ENCODE measurements around the gene LTK.

DNA sequence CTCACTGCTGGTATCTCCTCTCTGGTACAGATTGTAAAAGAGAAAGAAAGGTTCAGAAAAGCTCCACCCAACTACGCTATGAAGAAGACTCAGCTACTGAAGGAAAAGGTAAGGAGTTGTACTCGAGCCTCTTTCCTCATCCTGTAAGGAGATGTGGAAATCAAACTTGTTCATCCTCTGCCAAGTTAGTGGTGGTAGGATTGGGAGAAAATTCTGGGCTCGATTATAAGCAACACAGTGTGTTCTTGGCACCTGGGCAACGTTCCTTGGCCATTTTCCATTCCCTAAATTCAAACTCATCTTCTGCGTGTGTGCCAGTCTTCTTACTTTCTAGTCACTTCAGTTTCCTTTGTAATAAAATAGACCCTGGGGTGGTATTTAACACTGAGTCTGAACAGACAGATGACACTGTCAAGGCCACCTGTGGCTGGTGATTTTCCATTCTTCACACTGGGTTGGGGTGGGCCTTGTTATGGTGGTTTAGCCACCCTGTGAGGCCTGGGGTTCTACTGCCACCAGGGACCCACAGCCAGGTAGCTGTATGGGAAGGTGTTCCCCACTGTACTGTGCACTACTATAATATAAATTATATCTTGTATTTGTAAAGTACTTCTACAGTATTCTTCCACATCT is 37.1 kb downstream of the LTK start:
- TF ChIP-seq, protein P1, sequence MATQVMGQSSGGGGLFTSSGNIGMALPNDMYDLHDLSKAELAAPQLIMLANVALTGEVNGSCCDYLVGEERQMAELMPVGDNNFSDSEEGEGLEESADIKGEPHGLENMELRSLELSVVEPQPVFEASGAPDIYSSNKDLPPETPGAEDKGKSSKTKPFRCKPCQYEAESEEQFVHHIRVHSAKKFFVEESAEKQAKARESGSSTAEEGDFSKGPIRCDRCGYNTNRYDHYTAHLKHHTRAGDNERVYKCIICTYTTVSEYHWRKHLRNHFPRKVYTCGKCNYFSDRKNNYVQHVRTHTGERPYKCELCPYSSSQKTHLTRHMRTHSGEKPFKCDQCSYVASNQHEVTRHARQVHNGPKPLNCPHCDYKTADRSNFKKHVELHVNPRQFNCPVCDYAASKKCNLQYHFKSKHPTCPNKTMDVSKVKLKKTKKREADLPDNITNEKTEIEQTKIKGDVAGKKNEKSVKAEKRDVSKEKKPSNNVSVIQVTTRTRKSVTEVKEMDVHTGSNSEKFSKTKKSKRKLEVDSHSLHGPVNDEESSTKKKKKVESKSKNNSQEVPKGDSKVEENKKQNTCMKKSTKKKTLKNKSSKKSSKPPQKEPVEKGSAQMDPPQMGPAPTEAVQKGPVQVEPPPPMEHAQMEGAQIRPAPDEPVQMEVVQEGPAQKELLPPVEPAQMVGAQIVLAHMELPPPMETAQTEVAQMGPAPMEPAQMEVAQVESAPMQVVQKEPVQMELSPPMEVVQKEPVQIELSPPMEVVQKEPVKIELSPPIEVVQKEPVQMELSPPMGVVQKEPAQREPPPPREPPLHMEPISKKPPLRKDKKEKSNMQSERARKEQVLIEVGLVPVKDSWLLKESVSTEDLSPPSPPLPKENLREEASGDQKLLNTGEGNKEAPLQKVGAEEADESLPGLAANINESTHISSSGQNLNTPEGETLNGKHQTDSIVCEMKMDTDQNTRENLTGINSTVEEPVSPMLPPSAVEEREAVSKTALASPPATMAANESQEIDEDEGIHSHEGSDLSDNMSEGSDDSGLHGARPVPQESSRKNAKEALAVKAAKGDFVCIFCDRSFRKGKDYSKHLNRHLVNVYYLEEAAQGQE (IDR thresholded peaks at IDR 0.05; ENCODE audit: insufficient read depth in 1 of 2, low read depth in 2 of 2, low read length in 2 of 2): no peak
- TF ChIP-seq POLR2AphosphoS5 (IDR thresholded peaks at IDR 0.05; ENCODE audit: low read depth, low read length) (no peak), TAF1 (IDR thresholded peaks at IDR 0.05; ENCODE audit: borderline replicate concordance, insufficient read depth, low read length) (no peak), SIN3A (IDR thresholded peaks at IDR 0.05; ENCODE audit: borderline replicate concordance, insufficient read depth, low read length) (no peak), FOXP2 (optimal IDR thresholded peaks at IDR 0.05; ENCODE audit: borderline replicate concordance, extremely low read depth, extremely low read length, insufficient read depth) (no peak)
